Measurements from ENCODE around the gene RIPOR2. TPM values are rescaled to one million over a fixed set of nuclear protein-coding genes. Genes with fewer than 3 reads are reported as not detected.
"Not testable (repeated sequence)": the region's sequence is repeated elsewhere in the genome, so short reads cannot be mapped to it uniquely, and the experiment has no call there.

Gene RIPOR2
- total and polyA plus RNA-seq, 8 donors, result 2.0 to 19.3 (median 9.4) TPM; not detected in 1

GRCh38 chr6:24775520-24776058, 160.2 kb downstream of the RIPOR2 start:
- peak in 1 of 2 donors; percentile 52 for DNase-seq
- TF ChIP-seq EP300 (IDR thresholded peaks at IDR 0.05), result no peak
- TF ChIP-seq POLR2A (IDR thresholded peaks at IDR 0.05), result no peak
- no peak for TF ChIP-seq CTCF (IDR thresholded peaks at IDR 0.05)
- no peak for TF ChIP-seq POLR2AphosphoS5 (IDR thresholded peaks at IDR 0.05)
- H3K36me3 ChIP-seq, result peaks cover 0 to 3% (median under 1%) of the 10 kb centered on the region in 4 donors
- H3K27me3 ChIP-seq, result no peaks in the 10 kb centered on the region
- H3K9me3 ChIP-seq, result no peaks in the 10 kb centered on the region
- 1 to 2% (median 2%) methylated on average over 19 to 20 of the region's 20 CpGs for WGBS, 5 donors
- intact Hi-C loops (cut with DNase I; ENCODE audit: low total_unique reads), result no loop called here
- H3K4me3 ChIP-seq, result peak overlapping the region; percentile 75 to 99 (median 96)
- peak overlapping the region; percentile 92 to 100 (median 99) for H3K27ac ChIP-seq
- H3K4me1 ChIP-seq, result peaks cover 0 to 49% (median 26%) of the 10 kb centered on the region in 4 donors

- TF ChIP-seq POLR2A (IDR thresholded peaks at IDR 0.05) (peak in 1 of 4 donors; percentile 32), POLR2AphosphoS5 (IDR thresholded peaks at IDR 0.05) (peak; percentile 39 to 84 (median 78)), CTCF (IDR thresholded peaks at IDR 0.05) (no peak)
- DNase-seq, result peak; percentile 99
- Histone ChIP-seq H3K4me3 (peak within 1 kb of the TSS; percentile 75 to 99 (median 96)), H3K9me3 (no peaks in the 10 kb centered on the region), H3K27me3 (no peaks in the 10 kb centered on the region), H3K4me1 (peaks cover 0 to 47% (median 26%) of the 10 kb centered on the region in 4 donors), H3K36me3 (no peaks in the 10 kb centered on the region), H3K27ac (peak within 1 kb of the TSS; percentile 92 to 100 (median 99))
- WGBS, 5 donors, result 0 to 1% (median 0%) methylated on average over 47 to 75 of the region's 75 CpGs
- intact Hi-C loops (cut with DNase I; ENCODE audit: low total_unique reads), result no loop called here
These were observed 160.9 kb downstream of the RIPOR2 start, which contains the start of gene GMNN for GRCh38 chr6:24774696-24775519. TSS of gene GMNN (plus strand) at chr6:24774937. CDS start at chr6:24777247, 2,310 bp downstream.

GRCh38 chr6:24768361-24768760, 167.4 kb downstream of the RIPOR2 start:
- 90 to 98% (median 95%) methylated on average over 5 of the region's 5 CpGs for WGBS, 5 donors
- intact Hi-C loops (cut with DNase I; ENCODE audit: low total_unique reads), result loop anchor here (5.0 kb wide), 1 partner anchor 181 kb away; no protein-coding TSS in a partner anchor
- Histone ChIP-seq H3K4me3 (no peak overlapping the region), H3K4me1 (peaks cover 7 to 22% (median 15%) of the 10 kb centered on the region in 4 donors), H3K36me3 (no peaks in the 10 kb centered on the region), H3K27me3 (no peaks in the 10 kb centered on the region), H3K27ac (no peak overlapping the region), H3K9me3 (no peaks in the 10 kb centered on the region)
- DNase-seq, result no peak
- no peak for TF ChIP-seq POLR2AphosphoS5 (IDR thresholded peaks at IDR 0.05)
- TF ChIP-seq CTCF (IDR thresholded peaks at IDR 0.05), result no peak
- TF ChIP-seq EP300 (IDR thresholded peaks at IDR 0.05), result no peak
- no peak for TF ChIP-seq POLR2A (IDR thresholded peaks at IDR 0.05)

- WGBS, 5 donors, result 27 to 43% (median 36%) methylated on average over 9 of the region's 9 CpGs
- DNase-seq, result peak in 1 of 2 donors; percentile 68
- intact Hi-C loops (cut with DNase I; ENCODE audit: low total_unique reads), result loop anchor here (5.0 kb wide), 1 partner anchor 180 kb away; no protein-coding TSS in a partner anchor
- H3K27ac ChIP-seq, result peak overlapping the region in 1 of 5 donors; percentile 12
- peaks cover 7 to 31% (median 20%) of the 10 kb centered on the region in 4 donors for H3K4me1 ChIP-seq
- TF ChIP-seq CTCF (IDR thresholded peaks at IDR 0.05) (peak in 5 of 7 experiments; percentile 10 to 65 (median 48)), POLR2A (IDR thresholded peaks at IDR 0.05) (no peak)
- no peaks in the 10 kb centered on the region for H3K9me3 ChIP-seq
- H3K4me3 ChIP-seq, result no peak overlapping the region
- H3K36me3 ChIP-seq, result no peaks in the 10 kb centered on the region
- no peaks in the 10 kb centered on the region for H3K27me3 ChIP-seq
These were observed 168.9 kb downstream of the RIPOR2 start for GRCh38 chr6:24766680-24767462.

GRCh38 chr6:24765968-24766367, 169.8 kb downstream of the RIPOR2 start:
- not testable (repeated sequence) for H3K9me3 ChIP-seq, DNase-seq, H3K4me3 ChIP-seq, H3K27me3 ChIP-seq, H3K36me3 ChIP-seq
- WGBS, 5 donors, result 90 to 98% (median 95%) methylated on average over 7 to 23 of the region's 26 CpGs
- intact Hi-C loops (cut with DNase I; ENCODE audit: low total_unique reads), result loop anchor here (5.0 kb wide), 1 partner anchor 179 kb away; no protein-coding TSS in a partner anchor
- Histone ChIP-seq H3K27ac (peak overlapping the region in 1 of 5 donors; percentile 12), H3K4me1 (peaks cover 7 to 36% (median 22%) of the 10 kb centered on the region in 4 donors)

Data from stomach (tissue), 9 donors.